ENCODE results near the gene DDX51. TPM values are rescaled to one million over a fixed set of nuclear protein-coding genes. Genes with fewer than 3 reads are reported as not detected.

Gene DDX51
- total RNA-seq, 4 donors from 2014 or later: 9.1 to 12.8 (median 11.3) TPM

DNA sequence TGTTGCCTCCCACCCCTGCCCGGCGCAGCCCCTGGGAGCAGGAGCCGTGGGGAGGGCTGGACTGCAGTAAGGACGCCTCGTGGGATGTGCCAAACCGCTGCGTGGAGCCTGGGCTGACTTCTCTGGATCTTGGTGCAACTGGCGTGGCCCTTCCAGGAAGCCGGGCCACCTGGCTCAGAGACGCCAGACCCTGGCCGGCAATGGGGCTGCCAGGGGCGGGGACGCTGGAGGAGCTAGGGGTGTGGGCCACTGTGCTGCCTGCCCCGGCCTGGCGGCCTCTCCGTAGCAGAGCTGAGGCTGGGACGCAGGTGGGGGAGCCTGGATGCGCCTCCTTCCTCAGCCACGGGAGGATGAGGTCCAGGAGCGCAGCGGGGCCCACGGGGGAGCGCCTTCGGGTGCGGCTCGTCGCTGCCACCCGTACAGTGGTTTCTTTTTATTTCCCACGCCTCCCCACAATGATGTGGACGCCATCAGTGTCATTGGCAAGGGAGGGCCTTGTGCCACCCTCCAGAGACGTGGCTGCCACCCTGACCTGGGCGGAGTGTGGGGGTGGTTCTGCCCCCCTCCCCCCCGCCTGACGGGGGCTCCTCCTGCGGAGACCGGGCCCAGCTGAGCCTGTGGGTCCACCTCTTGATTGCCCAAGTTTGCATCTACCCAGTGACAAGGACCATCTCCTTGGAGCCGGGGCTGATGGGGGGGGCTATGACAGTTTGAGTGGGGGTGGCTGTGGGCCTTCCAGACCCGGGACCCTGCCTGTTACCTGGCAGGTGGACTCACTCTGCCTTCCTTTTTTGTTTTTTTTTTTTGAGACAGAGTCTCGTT lies 11.3 kb downstream of the DDX51 start:
- Histone ChIP-seq H3K27ac (replicated peaks in 1 of 4) (no peak overlapping the region), H3K4me1 (no peaks in the 10 kb centered on the region), H3K4me3 (no peak overlapping the region), H3K27me3 (no peaks in the 10 kb centered on the region), H3K9me3 (peaks cover 0 to 5% (median 2%) of the 10 kb centered on the region in 4 donors), H3K36me3 (peaks cover 0 to 18% (median 15%) of the 10 kb centered on the region in 4 donors)
- TF ChIP-seq CTCF (IDR thresholded peaks at IDR 0.05): no peak
- no peak for TF ChIP-seq EP300 (IDR thresholded peaks at IDR 0.05)
- TF ChIP-seq POLR2AphosphoS5 (IDR thresholded peaks at IDR 0.05): no peak
- TF ChIP-seq POLR2A (IDR thresholded peaks at IDR 0.05; ENCODE audit: low read depth): no peak
- 89% methylated on average over 12 of the region's 39 CpGs for WGBS
- no peak for DNase-seq (ENCODE audit: extremely low spot score)
- intact Hi-C loops (cut with DNase I): no loop called here

GRCh38 chr12:132131952-132132351 lies 12.2 kb downstream of the DDX51 start:
- H3K36me3 ChIP-seq: peaks cover 8 to 26% (median 20%) of the 10 kb centered on the region in 4 donors
- TF ChIP-seq POLR2AphosphoS5 (IDR thresholded peaks at IDR 0.05): no peak
- TF ChIP-seq EP300 (IDR thresholded peaks at IDR 0.05): no peak
- TF ChIP-seq CTCF (IDR thresholded peaks at IDR 0.05): no peak
- TF ChIP-seq POLR2A (IDR thresholded peaks at IDR 0.05; ENCODE audit: low read depth): no peak
- H3K9me3 ChIP-seq: peaks cover 0 to 7% (median 3%) of the 10 kb centered on the region in 4 donors
- intact Hi-C loops (cut with DNase I): no loop called here
- DNase-seq (ENCODE audit: extremely low spot score): no peak
- H3K27me3 ChIP-seq: no peaks in the 10 kb centered on the region
- H3K4me1 ChIP-seq: no peaks in the 10 kb centered on the region
- WGBS: 90% methylated on average over 13 of the region's 14 CpGs
- no peak overlapping the region for H3K27ac ChIP-seq (replicated peaks in 1 of 4)
- no peak overlapping the region for H3K4me3 ChIP-seq

- H3K27me3 ChIP-seq: no peaks in the 10 kb centered on the region
- intact Hi-C loops (cut with DNase I): no loop called here
- TF ChIP-seq POLR2A (IDR thresholded peaks at IDR 0.05; ENCODE audit: low read depth): no peak
- H3K9me3 ChIP-seq: peaks cover 0 to 7% (median 3%) of the 10 kb centered on the region in 4 donors
- no peak for DNase-seq (ENCODE audit: extremely low spot score)
- H3K4me1 ChIP-seq: no peaks in the 10 kb centered on the region
- H3K36me3 ChIP-seq: peaks cover 16 to 34% (median 27%) of the 10 kb centered on the region in 4 donors
- 97% methylated on average over 14 of the region's 14 CpGs for WGBS
- H3K27ac ChIP-seq (replicated peaks in 1 of 4): no peak overlapping the region
- no peak overlapping the region for H3K4me3 ChIP-seq
Measured at GRCh38 chr12:132131229-132131628, 12.9 kb downstream of the DDX51 start.

DNA sequence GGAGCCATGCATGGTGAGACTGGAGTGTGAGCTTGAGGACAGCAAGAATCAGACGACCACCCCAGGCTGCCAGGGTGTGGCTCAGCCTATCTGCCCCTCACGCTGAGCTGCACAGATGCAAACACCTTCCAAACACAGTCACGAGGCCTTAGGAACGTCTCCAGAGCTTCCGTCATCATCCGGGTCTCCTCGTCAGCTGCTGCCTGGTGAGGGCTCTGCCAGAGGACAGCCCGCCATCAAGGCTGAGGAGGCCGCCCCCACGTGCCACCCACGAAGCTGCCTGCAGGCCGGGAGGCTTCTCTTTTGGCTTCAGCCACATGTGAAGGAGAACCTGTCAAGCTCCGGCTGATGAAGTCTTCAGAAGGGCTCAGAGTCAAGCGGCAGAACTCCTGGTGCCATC lies 13.4 kb downstream of the DDX51 start:
- Histone ChIP-seq H3K27me3 (no peaks in the 10 kb centered on the region), H3K9me3 (peaks cover 0 to 7% (median 3%) of the 10 kb centered on the region in 4 donors), H3K4me3 (no peak overlapping the region), H3K27ac (replicated peaks in 1 of 4) (no peak overlapping the region), H3K36me3 (peaks cover 18 to 39% (median 33%) of the 10 kb centered on the region in 4 donors), H3K4me1 (no peaks in the 10 kb centered on the region)
- TF ChIP-seq POLR2AphosphoS5 (IDR thresholded peaks at IDR 0.05) (no peak), POLR2A (IDR thresholded peaks at IDR 0.05; ENCODE audit: low read depth) (no peak), CTCF (IDR thresholded peaks at IDR 0.05) (no peak), EP300 (IDR thresholded peaks at IDR 0.05) (no peak)
- no peak for DNase-seq (ENCODE audit: extremely low spot score)
- intact Hi-C loops (cut with DNase I): no loop called here
- WGBS: 96% methylated on average over 13 of the region's 14 CpGs

DNA sequence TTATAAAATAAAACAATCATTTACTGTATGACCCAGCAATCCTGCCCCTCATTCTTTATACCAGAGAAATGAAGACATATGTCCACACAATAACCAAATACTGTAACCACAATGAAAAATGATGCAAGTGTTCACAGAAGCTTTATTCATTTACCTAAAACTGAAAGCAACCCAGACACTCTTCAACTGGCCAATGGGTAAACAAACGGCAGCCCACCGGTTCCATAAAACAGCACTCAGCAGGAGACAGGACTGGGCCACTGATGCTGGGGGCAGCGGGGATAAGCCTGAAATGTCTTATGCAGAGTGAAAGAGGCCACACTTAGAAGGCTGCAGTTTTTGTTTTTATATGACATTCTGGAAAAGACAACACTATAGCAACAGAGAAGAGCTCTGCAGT lies 15.1 kb downstream of the DDX51 start:
- intact Hi-C loops (cut with DNase I): no loop called here
- no peak overlapping the region for H3K27ac ChIP-seq (replicated peaks in 1 of 4)
- 96% methylated on average over 3 of the region's 3 CpGs for WGBS
- peaks cover 23 to 56% (median 48%) of the 10 kb centered on the region in 4 donors for H3K36me3 ChIP-seq
- peaks cover 0 to 7% (median 3%) of the 10 kb centered on the region in 4 donors for H3K9me3 ChIP-seq
- no peak for DNase-seq (ENCODE audit: extremely low spot score)
- H3K4me1 ChIP-seq: no peaks in the 10 kb centered on the region
- no peaks in the 10 kb centered on the region for H3K27me3 ChIP-seq
- H3K4me3 ChIP-seq: no peak overlapping the region
- TF ChIP-seq POLR2AphosphoS5 (IDR thresholded peaks at IDR 0.05) (no peak), EP300 (IDR thresholded peaks at IDR 0.05) (no peak), POLR2A (IDR thresholded peaks at IDR 0.05; ENCODE audit: low read depth) (no peak), CTCF (IDR thresholded peaks at IDR 0.05) (no peak)

All from esophagus muscularis mucosa (tissue), 4 donors.